H9 (cell line): ENCODE data around the gene MACROH2A1. TPM values are rescaled to one million over a fixed set of nuclear protein-coding genes. Genes with fewer than 3 reads are reported as not detected.

Experiments used
- DNase-seq: peaks from one replicate; pipeline ENCODE4 v3.0.0-alpha.2; 2017
- H2AFZ ChIP-seq: one replicate; pipeline ENCODE4 v1.6.1; 2013; ENCODE audit warnings: mild to moderate bottlenecking, low read length, control low read depth, moderate library complexity
- H2AK5ac ChIP-seq: 2 replicates; pipeline ENCODE4 v1.6.1; 2013; ENCODE audit warnings: low read length, control low read depth, mixed read lengths; ENCODE audit not compliant: insufficient read length
- H2BK120ac ChIP-seq: one replicate; pipeline ENCODE4 v1.6.1; 2013; ENCODE audit warnings: low read depth, mild to moderate bottlenecking, low read length, control low read depth, inconsistent platforms; ENCODE audit not compliant: poor library complexity, severe bottlenecking
- H2BK12ac ChIP-seq: 2 replicates; pipeline ENCODE4 v1.6.1; 2013; ENCODE audit warnings: low read length, control low read depth, mixed read lengths, low read depth; ENCODE audit not compliant: insufficient read length
- H2BK15ac ChIP-seq: 2 replicates; pipeline ENCODE4 v1.6.1; 2013; ENCODE audit warnings: low read depth, low read length, control low read depth
- H2BK20ac ChIP-seq: one replicate; pipeline ENCODE4 v1.6.1; 2013; ENCODE audit warnings: low read depth, mild to moderate bottlenecking, low read length, control low read depth, inconsistent platforms; ENCODE audit not compliant: poor library complexity, severe bottlenecking
- H2BK5ac ChIP-seq: 2 replicates; pipeline ENCODE4 v1.6.1; 2013; ENCODE audit warnings: low read length, control low read depth, mixed read lengths; ENCODE audit not compliant: insufficient read length
- H3K14ac ChIP-seq: 2 replicates; pipeline ENCODE4 v1.6.1; 2013; ENCODE audit warnings: low read length, control low read depth; ENCODE audit not compliant: insufficient read depth
- H3K18ac ChIP-seq: 2 replicates; pipeline ENCODE4 v1.6.1; 2013; ENCODE audit warnings: low read depth, mild to moderate bottlenecking, mixed read lengths, low read length, control low read depth; ENCODE audit not compliant: insufficient read length
- H3K23ac ChIP-seq: 2 replicates; pipeline ENCODE4 v1.6.1; 2013; ENCODE audit warnings: low read length, control low read depth, mixed read lengths, low read depth; ENCODE audit not compliant: insufficient read length
- H3K23me2 ChIP-seq: 2 replicates; pipeline ENCODE4 v1.6.1; 2013; ENCODE audit warnings: low read depth, mild to moderate bottlenecking, mixed read lengths, low read length, control low read depth; ENCODE audit not compliant: insufficient read length, poor library complexity, severe bottlenecking
- H3K27ac ChIP-seq: 2 replicates; pipeline ENCODE4 v1.5.1; 2013; ENCODE audit warnings: low read length, control low read depth, mixed read lengths, low read depth; ENCODE audit not compliant: insufficient read length
- H3K27me3 ChIP-seq: 2 replicates; pipeline ENCODE4 v1.6.1; 2013; ENCODE audit warnings: low read length, control low read depth, inconsistent platforms; ENCODE audit not compliant: insufficient read depth
- H3K4ac ChIP-seq: 2 replicates; pipeline ENCODE4 v1.6.1; 2013; ENCODE audit warnings: low read depth, mild to moderate bottlenecking, control low read depth, inconsistent platforms, low read length, moderate library complexity
- H3K4me1 ChIP-seq: 2 replicates; pipeline ENCODE4 v1.6.1; 2013; ENCODE audit warnings: low read length, control low read depth, inconsistent platforms; ENCODE audit not compliant: insufficient read depth
- H3K4me2 ChIP-seq: 2 replicates; pipeline ENCODE4 v1.6.1; 2013; ENCODE audit warnings: low read length, control low read depth, mixed read lengths; ENCODE audit not compliant: insufficient read length, insufficient read depth
- H3K56ac ChIP-seq: 2 replicates; pipeline ENCODE4 v1.6.1; 2013; ENCODE audit warnings: low read depth, mild to moderate bottlenecking, mixed read lengths, low read length, control low read depth; ENCODE audit not compliant: insufficient read length
- H3K79me1 ChIP-seq: 2 replicates; pipeline ENCODE4 v1.6.1; 2013; ENCODE audit warnings: low read depth, mild to moderate bottlenecking, moderate library complexity, low read length, control low read depth, inconsistent platforms; ENCODE audit not compliant: insufficient read depth, poor library complexity, severe bottlenecking
- H3K79me2 ChIP-seq: 2 replicates; pipeline ENCODE4 v1.6.1; 2013; ENCODE audit warnings: low read length, control low read depth, inconsistent platforms; ENCODE audit not compliant: insufficient read depth
- H3K9ac ChIP-seq: 2 replicates; pipeline ENCODE4 v1.6.1; 2013; ENCODE audit warnings: low read length, control low read depth, mixed read lengths; ENCODE audit not compliant: insufficient read length; ENCODE audit errors: extremely low read depth
- H3K9me3 ChIP-seq: one replicate; pipeline ENCODE4 v1.6.1; 2013; ENCODE audit warnings: low read depth, low read length, inconsistent platforms; ENCODE audit not compliant: control insufficient read depth
- H3T11ph ChIP-seq: one replicate; pipeline ENCODE4 v1.6.1; 2013; ENCODE audit warnings: mild to moderate bottlenecking, low read length, control low read depth, inconsistent platforms
- H4K20me1 ChIP-seq: one replicate; pipeline ENCODE4 v1.6.1; 2013; ENCODE audit not compliant: control insufficient read depth, insufficient read length, insufficient read depth
- H4K5ac ChIP-seq: 2 replicates; pipeline ENCODE4 v1.6.1; 2013; ENCODE audit warnings: low read depth, mild to moderate bottlenecking, mixed read lengths, low read length, control low read depth; ENCODE audit not compliant: insufficient read length
- H4K8ac ChIP-seq: replicated peaks from 2 replicates; pipeline ENCODE4 v1.6.1; 2013; ENCODE audit warnings: low read length, control low read depth, mixed read lengths, low read depth; ENCODE audit not compliant: insufficient read length
- H4K91ac ChIP-seq: 2 replicates; pipeline ENCODE4 v1.6.1; 2013; ENCODE audit warnings: low read depth, mild to moderate bottlenecking, moderate library complexity, mixed read lengths, low read length, control low read depth; ENCODE audit not compliant: insufficient read length
- H3K27ac Mint-ChIP-seq, 3 experiments: 2 replicates in 2 of 3; 3 replicates in 1 of 3; pipeline ENCODE4 v1.8.0; 2020 to 2021; ENCODE audit warnings: mixed read lengths in 3 of 3, mild to moderate bottlenecking in 1 of 3, moderate library complexity in 1 of 3
- H3K27me3 Mint-ChIP-seq: 2 replicates; pipeline ENCODE4 v1.8.0; 2021; ENCODE audit warnings: low read depth, mild to moderate bottlenecking, moderate library complexity, mixed read lengths
- H3K36me3 Mint-ChIP-seq, 3 experiments: 2 replicates in 2 of 3; 3 replicates in 1 of 3; pipeline ENCODE4 v1.8.0; 2020 to 2021; ENCODE audit warnings: low read depth in 3 of 3, mixed read lengths in 3 of 3; ENCODE audit not compliant: insufficient read depth in 1 of 3
- H3K4me1 Mint-ChIP-seq, 2 experiments: 2 replicates each; pipeline ENCODE4 v1.8.0; 2020; ENCODE audit warnings: mixed read lengths in 2 of 2
- H3K4me3 Mint-ChIP-seq, 2 experiments: 2 replicates in 1 of 2; 3 replicates in 1 of 2; pipeline ENCODE4 v1.8.0; 2020 to 2021; ENCODE audit warnings: mild to moderate bottlenecking in 2 of 2, mixed read lengths in 2 of 2, moderate library complexity in 1 of 2
- H3K9me3 Mint-ChIP-seq, 2 experiments: 2 replicates in 1 of 2; 3 replicates in 1 of 2; pipeline ENCODE4 v1.8.0; 2020; ENCODE audit warnings: mild to moderate bottlenecking in 2 of 2, mixed read lengths in 2 of 2, moderate library complexity in 1 of 2
- total RNA-seq: library from RNA; stranded (reverse); gene quantifications from 2 replicates; pipeline ENCODE4 v1.2.1, GENCODE V29; 2021
- TF ChIP-seq, protein P1 (sequence below): fragments of 200-600 bp; sonication (generic); conservative IDR thresholded peaks from 3 replicates; pipeline ENCODE4 v1.8.0; 2021; ENCODE audit warnings: antibody characterized with exemption, mild to moderate bottlenecking

MACROH2A1 gene
- total RNA-seq, 1 experiment from 2014 or later = 111 TPM

DNA sequence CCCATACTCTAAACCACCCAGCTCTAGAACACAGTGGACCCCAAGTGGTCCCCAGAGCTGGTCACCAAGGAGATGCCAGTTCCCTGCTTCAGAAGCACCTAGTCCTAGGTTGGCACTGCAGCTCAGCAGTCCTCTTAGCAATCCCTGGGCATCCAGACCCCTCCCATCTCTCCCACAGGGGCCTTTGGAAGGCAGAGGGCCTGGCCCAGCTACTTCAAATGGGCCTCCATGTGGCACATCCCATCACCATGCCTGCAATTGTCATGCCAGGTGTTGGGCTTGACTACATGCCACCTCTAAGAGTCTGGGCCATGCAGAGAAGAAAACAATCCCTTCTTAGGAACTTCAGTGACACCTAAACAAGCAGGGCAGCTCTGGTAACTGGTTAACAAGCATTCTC is 14.1 kb downstream of the MACROH2A1 start:
- Mint-ChIP-seq H3K36me3 (peaks cover 23 to 74% (median 30%) of the 10 kb centered on the region in 3 experiments; a peak in 6 of 7 replicates), H3K27ac (no peak overlapping the region), H3K4me1 (no peaks in the 10 kb centered on the region), H3K27me3 (no peaks in the 10 kb centered on the region; the same call in 1 of the 2 replicates), H3K9me3 (no peaks in the 10 kb centered on the region), H3K4me3 (no peak overlapping the region)
- Histone ChIP-seq H2BK15ac (no peak overlapping the region), H3K56ac (no peak overlapping the region), H3K79me2 (no peaks in the 10 kb centered on the region), H4K8ac (no peak overlapping the region), H2BK12ac (no peak overlapping the region), H3K9ac (no peak overlapping the region), H4K20me1 (peaks cover 2% of the 10 kb centered on the region), H3K27ac (no peak overlapping the region), H2BK20ac (no peak overlapping the region), H3K14ac (no peak overlapping the region), H2AFZ (no peak overlapping the region), H2BK120ac (no peak overlapping the region), H3K4ac (no peak overlapping the region), H3K79me1 (no peaks in the 10 kb centered on the region), H3K18ac (no peak overlapping the region), H3K4me2 (no peak overlapping the region), H3T11ph (no peak overlapping the region), H3K23me2 (no peaks in the 10 kb centered on the region), H3K9me3 (no peaks in the 10 kb centered on the region), H2AK5ac (no peak overlapping the region), H4K91ac (no peak overlapping the region), H3K23ac (no peak overlapping the region), H4K5ac (no peak overlapping the region), H3K27me3 (no peaks in the 10 kb centered on the region), H2BK5ac (no peak overlapping the region), H3K4me1 (no peaks in the 10 kb centered on the region)
- no peak for DNase-seq
- TF ChIP-seq, protein P1, sequence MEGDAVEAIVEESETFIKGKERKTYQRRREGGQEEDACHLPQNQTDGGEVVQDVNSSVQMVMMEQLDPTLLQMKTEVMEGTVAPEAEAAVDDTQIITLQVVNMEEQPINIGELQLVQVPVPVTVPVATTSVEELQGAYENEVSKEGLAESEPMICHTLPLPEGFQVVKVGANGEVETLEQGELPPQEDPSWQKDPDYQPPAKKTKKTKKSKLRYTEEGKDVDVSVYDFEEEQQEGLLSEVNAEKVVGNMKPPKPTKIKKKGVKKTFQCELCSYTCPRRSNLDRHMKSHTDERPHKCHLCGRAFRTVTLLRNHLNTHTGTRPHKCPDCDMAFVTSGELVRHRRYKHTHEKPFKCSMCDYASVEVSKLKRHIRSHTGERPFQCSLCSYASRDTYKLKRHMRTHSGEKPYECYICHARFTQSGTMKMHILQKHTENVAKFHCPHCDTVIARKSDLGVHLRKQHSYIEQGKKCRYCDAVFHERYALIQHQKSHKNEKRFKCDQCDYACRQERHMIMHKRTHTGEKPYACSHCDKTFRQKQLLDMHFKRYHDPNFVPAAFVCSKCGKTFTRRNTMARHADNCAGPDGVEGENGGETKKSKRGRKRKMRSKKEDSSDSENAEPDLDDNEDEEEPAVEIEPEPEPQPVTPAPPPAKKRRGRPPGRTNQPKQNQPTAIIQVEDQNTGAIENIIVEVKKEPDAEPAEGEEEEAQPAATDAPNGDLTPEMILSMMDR = no peak
